BJ (cell line): ENCODE results near the gene ATP8A2. TPM values are rescaled to one million over a fixed set of nuclear protein-coding genes. Genes with fewer than 3 reads are reported as not detected.

Experiments used
- CTCF ChIA-PET: fragments of 350-600 bp; formaldehyde crosslinking; extraction: SDS; loops from one replicate; lab custom pipeline; 2021; ENCODE audit warnings: antibody characterized with exemption, inconsistent platforms; lab: Yijun Ruan, JAX
- POLR2A ChIA-PET: fragments of 300-600 bp; sonication (Branson Sonifier 250); formaldehyde crosslinking; extraction: SDS; loops from one replicate; lab custom pipeline; 2021; ENCODE audit warnings: antibody characterized with exemption; lab: Charles Lee
- DNase-seq: peaks from one replicate; pipeline ENCODE4 v3.0.0-alpha.2; 2011; ENCODE audit warnings: low read depth
- H3K27me3 ChIP-seq: 2 replicates; pipeline ENCODE4 v1.6.0; 2011; ENCODE audit warnings: low read length; ENCODE audit not compliant: control insufficient read depth, insufficient read depth
- H3K36me3 ChIP-seq: 2 replicates; pipeline ENCODE4 v1.5.1; 2011; ENCODE audit warnings: low read length; ENCODE audit not compliant: control insufficient read depth, insufficient read depth
- H3K4me3 ChIP-seq: 2 replicates; pipeline ENCODE4 v1.5.1; 2011; ENCODE audit warnings: low read depth, mild to moderate bottlenecking, control low read depth, low read length
- CTCF ChIP-seq: IDR thresholded peaks from 2 replicates; pipeline ENCODE4 v1.5.1; 2011; ENCODE audit warnings: low read depth, mild to moderate bottlenecking, control low read depth, inconsistent platforms, low read length, moderate library complexity; ENCODE audit not compliant: insufficient read depth
- polyA plus RNA-seq: library from polyadenylated mRNA; depleted of rRNA; stranded (reverse); fragments of >200 nt; gene quantifications from 2 replicates; pipeline ENCODE4 v1.2.3, GENCODE V29; 2011

ATP8A2 gene
- polyA plus RNA-seq, 1 experiment: 0.02 TPM

GRCh38 chr13:26026211-26026610, 654.4 kb downstream of the ATP8A2 start:
- no peaks in the 10 kb centered on the region for H3K36me3 ChIP-seq
- no peak for DNase-seq
- H3K4me3 ChIP-seq: no peak overlapping the region
- no peaks in the 10 kb centered on the region for H3K27me3 ChIP-seq
- no peak for TF ChIP-seq CTCF
- POLR2A ChIA-PET: no interaction called here
- CTCF ChIA-PET: no interaction called here

DNA sequence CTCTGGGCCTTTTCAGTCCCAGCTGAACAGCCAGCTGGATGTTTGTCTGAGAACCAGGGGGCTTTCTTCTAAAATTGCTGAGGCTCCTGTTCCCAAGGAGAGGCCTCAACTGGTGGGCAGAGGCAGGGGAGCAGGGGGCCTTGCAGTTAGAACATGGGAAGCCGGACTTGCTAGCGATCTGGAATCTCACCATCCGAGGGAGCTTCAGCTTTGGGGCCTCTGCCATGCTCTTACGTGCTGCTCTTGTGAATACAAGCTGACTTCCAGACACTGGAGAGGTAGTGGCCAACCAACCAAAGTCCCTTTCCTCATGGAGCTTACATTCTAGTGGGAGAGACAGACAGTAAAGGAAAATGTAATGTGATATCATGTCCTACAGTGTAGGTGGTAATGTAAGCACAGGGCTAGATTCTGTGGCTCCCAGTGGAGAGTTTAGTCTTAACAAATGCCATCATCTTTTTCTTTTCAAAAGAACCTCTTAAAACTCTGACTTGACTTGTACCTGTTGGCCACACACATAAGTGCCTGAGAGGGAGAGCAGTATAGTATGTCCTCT, 657.9 kb downstream of the ATP8A2 start:
- TF ChIP-seq CTCF: no peak
- POLR2A ChIA-PET: no interaction called here
- DNase-seq: no peak
- CTCF ChIA-PET: interaction anchor here (1.0 to 1.4 kb wide), 2 partner anchors 9 to 11 kb away, joined by 3 read pairs; no protein-coding TSS in a partner anchor
- H3K36me3 ChIP-seq: no peaks in the 10 kb centered on the region
- H3K4me3 ChIP-seq: no peak overlapping the region
- H3K27me3 ChIP-seq: no peaks in the 10 kb centered on the region

- TF ChIP-seq CTCF: no peak
- CTCF ChIA-PET: no interaction called here
- Histone ChIP-seq H3K4me3 (no peak overlapping the region), H3K27me3 (no peaks in the 10 kb centered on the region), H3K36me3 (no peaks in the 10 kb centered on the region)
- POLR2A ChIA-PET: no interaction called here
- DNase-seq: no peak
These were observed 658.6 kb downstream of the ATP8A2 start for GRCh38 chr13:26030331-26030730.

DNA sequence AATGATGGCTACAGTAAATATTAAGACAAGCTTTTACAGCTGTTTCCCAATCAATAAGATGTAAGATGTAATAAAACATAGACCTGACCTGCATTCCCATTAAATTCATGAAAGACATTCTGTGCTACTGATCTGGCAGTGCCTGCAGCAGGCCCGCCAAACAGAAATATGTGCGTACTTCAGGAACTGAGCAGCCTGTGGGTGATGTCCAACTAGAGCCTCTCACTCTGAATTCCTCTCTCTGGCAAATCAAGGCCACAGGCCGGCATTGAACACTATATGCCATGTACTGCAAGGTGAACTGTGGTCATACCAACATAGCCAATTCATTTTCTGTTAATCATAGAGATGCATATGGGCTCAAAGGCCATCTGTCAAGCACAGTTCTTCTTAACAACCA, 662.2 kb downstream of the ATP8A2 start:
- no peak for TF ChIP-seq CTCF
- POLR2A ChIA-PET: no interaction called here
- no peak for DNase-seq
- H3K27me3 ChIP-seq: no peaks in the 10 kb centered on the region
- CTCF ChIA-PET: no interaction called here
- H3K4me3 ChIP-seq: no peak overlapping the region
- H3K36me3 ChIP-seq: no peaks in the 10 kb centered on the region

DNA sequence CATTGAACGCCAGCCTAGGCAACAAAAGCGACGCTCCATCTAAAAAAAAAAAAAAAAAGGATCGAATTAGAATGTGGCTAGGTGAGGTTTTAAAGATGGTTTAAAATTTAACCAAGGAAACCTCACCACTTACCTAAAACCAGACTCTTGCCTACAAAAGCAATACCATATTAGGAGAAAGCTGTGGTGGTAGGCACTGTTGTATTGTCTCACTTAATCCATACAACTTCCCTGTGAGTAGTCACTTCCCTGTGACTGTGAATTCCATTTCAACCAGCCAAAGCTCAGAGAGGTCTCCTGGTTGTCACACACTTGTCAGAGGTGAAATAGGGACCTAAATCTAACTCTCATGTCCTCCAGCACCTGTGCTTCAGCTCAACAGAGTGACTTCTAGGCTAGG, 664.6 kb downstream of the ATP8A2 start:
- no peak for TF ChIP-seq CTCF
- no peaks in the 10 kb centered on the region for H3K36me3 ChIP-seq
- POLR2A ChIA-PET: no interaction called here
- no peak overlapping the region for H3K4me3 ChIP-seq
- H3K27me3 ChIP-seq: no peaks in the 10 kb centered on the region
- CTCF ChIA-PET: interaction anchor here (0.6 to 1.2 kb wide), 3 partner anchors 22 to 704 kb away, joined by 3 read pairs; no protein-coding TSS in a partner anchor
- DNase-seq: no peak
